ENCODE measurements around the gene B4GAT1.

Gene B4GAT1

DNA sequence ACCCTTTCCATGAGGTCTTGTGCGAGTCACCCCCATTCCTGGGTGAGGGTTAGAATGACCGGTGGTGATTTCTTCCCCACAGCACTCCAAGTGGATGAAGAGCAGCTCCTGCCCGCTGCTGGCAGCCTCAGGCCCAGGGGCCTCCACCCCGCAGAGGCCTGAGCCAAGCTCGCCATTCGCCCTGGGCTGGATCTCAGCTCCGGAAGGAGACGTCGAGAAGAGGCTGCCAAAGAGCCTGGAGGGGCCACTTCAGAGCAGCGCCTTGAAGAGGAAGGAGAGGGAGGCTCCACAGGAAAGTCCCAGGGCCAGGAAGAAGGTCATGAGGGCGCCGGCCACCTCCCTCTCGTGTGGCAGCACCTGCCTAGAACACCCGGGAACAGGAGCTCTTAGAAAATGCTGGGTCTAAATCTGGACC is 15.8 kb upstream of the B4GAT1 start:
- Histone ChIP-seq H3K36me3 (replicated peaks; ENCODE audit: insufficient read depth, low read length) (no peaks in the 10 kb centered on the region), H4K20me1 (ENCODE audit: insufficient read depth, low read length) (no peaks in the 10 kb centered on the region)

GRCh38 chr11:66362481-66363147 is 15.2 kb upstream of the B4GAT1 start:
- Histone ChIP-seq H3K4me3 (ENCODE audit: low read length) (no peak overlapping the region), H3K27me3 (replicated peaks; ENCODE audit: insufficient read depth, low read length) (peaks cover 68% of the 10 kb centered on the region), H3K27ac (ENCODE audit: low read length) (no peak overlapping the region), H3K36me3 (replicated peaks; ENCODE audit: insufficient read depth, low read length) (no peaks in the 10 kb centered on the region), H2AFZ (ENCODE audit: low read length) (no peak overlapping the region), H4K20me1 (ENCODE audit: insufficient read depth, low read length) (no peaks in the 10 kb centered on the region), H3K4me1 (ENCODE audit: low read length) (no peaks in the 10 kb centered on the region), H3K4me2 (ENCODE audit: low read depth, low read length) (no peak overlapping the region), H3K79me2 (ENCODE audit: low read length) (no peaks in the 10 kb centered on the region), H3K9me2 (replicated peaks; ENCODE audit: insufficient read depth, low read length) (no peaks in the 10 kb centered on the region), H3K9ac (ENCODE audit: low read length) (no peak overlapping the region), H3F3A (ENCODE audit: insufficient read depth, low read length) (no peaks in the 10 kb centered on the region), H3K9me3 (replicated peaks; ENCODE audit: insufficient read depth, low read length) (no peaks in the 10 kb centered on the region)
- no peak for TF ChIP-seq EZH2phosphoT487 (IDR thresholded peaks at IDR 0.05; ENCODE audit: low read length)
- no peak for TF ChIP-seq EZH2 (optimal IDR thresholded peaks at IDR 0.05; ENCODE audit: low read depth, low read length)
- TF ChIP-seq, protein P1, sequence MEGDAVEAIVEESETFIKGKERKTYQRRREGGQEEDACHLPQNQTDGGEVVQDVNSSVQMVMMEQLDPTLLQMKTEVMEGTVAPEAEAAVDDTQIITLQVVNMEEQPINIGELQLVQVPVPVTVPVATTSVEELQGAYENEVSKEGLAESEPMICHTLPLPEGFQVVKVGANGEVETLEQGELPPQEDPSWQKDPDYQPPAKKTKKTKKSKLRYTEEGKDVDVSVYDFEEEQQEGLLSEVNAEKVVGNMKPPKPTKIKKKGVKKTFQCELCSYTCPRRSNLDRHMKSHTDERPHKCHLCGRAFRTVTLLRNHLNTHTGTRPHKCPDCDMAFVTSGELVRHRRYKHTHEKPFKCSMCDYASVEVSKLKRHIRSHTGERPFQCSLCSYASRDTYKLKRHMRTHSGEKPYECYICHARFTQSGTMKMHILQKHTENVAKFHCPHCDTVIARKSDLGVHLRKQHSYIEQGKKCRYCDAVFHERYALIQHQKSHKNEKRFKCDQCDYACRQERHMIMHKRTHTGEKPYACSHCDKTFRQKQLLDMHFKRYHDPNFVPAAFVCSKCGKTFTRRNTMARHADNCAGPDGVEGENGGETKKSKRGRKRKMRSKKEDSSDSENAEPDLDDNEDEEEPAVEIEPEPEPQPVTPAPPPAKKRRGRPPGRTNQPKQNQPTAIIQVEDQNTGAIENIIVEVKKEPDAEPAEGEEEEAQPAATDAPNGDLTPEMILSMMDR (IDR thresholded peaks at IDR 0.05; ENCODE audit: low read length), result no peak
- no peak for DNase-seq

More for the DNA sequence above, 15.8 kb upstream of the B4GAT1 start:
- Histone ChIP-seq H3K27ac (ENCODE audit: low read length) (no peak overlapping the region), H3K4me3 (ENCODE audit: low read length) (no peak overlapping the region), H3K27me3 (replicated peaks; ENCODE audit: insufficient read depth, low read length) (peaks cover 73% of the 10 kb centered on the region), H3K9me3 (replicated peaks; ENCODE audit: insufficient read depth, low read length) (no peaks in the 10 kb centered on the region), H3F3A (ENCODE audit: insufficient read depth, low read length) (no peaks in the 10 kb centered on the region), H2AFZ (ENCODE audit: low read length) (no peak overlapping the region), H3K4me2 (ENCODE audit: low read depth, low read length) (no peak overlapping the region), H3K4me1 (ENCODE audit: low read length) (no peaks in the 10 kb centered on the region), H3K9me2 (replicated peaks; ENCODE audit: insufficient read depth, low read length) (no peaks in the 10 kb centered on the region), H3K79me2 (ENCODE audit: low read length) (no peaks in the 10 kb centered on the region), H3K9ac (ENCODE audit: low read length) (no peak overlapping the region)
- no peak for DNase-seq
- TF ChIP-seq, protein P1 (IDR thresholded peaks at IDR 0.05; ENCODE audit: low read length), result no peak
- TF ChIP-seq EZH2 (optimal IDR thresholded peaks at IDR 0.05; ENCODE audit: low read depth, low read length) (no peak), EZH2phosphoT487 (IDR thresholded peaks at IDR 0.05; ENCODE audit: low read length) (no peak)

- Histone ChIP-seq H3K9me3 (replicated peaks; ENCODE audit: insufficient read depth, low read length) (no peaks in the 10 kb centered on the region), H3K36me3 (replicated peaks; ENCODE audit: insufficient read depth, low read length) (no peaks in the 10 kb centered on the region), H2AFZ (ENCODE audit: low read length) (no peak overlapping the region), H4K20me1 (ENCODE audit: insufficient read depth, low read length) (no peaks in the 10 kb centered on the region), H3F3A (ENCODE audit: insufficient read depth, low read length) (no peaks in the 10 kb centered on the region), H3K4me2 (ENCODE audit: low read depth, low read length) (no peak overlapping the region), H3K9ac (ENCODE audit: low read length) (no peak overlapping the region), H3K9me2 (replicated peaks; ENCODE audit: insufficient read depth, low read length) (no peaks in the 10 kb centered on the region), H3K27me3 (replicated peaks; ENCODE audit: insufficient read depth, low read length) (peaks cover 57% of the 10 kb centered on the region), H3K27ac (ENCODE audit: low read length) (no peak overlapping the region), H3K79me2 (ENCODE audit: low read length) (no peaks in the 10 kb centered on the region), H3K4me3 (ENCODE audit: low read length) (no peak overlapping the region), H3K4me1 (ENCODE audit: low read length) (no peaks in the 10 kb centered on the region)
- DNase-seq, result no peak
- TF ChIP-seq EZH2 (optimal IDR thresholded peaks at IDR 0.05; ENCODE audit: low read depth, low read length) (no peak), EZH2phosphoT487 (IDR thresholded peaks at IDR 0.05; ENCODE audit: low read length) (no peak)
- TF ChIP-seq, protein P1 (IDR thresholded peaks at IDR 0.05; ENCODE audit: low read length), result no peak
Measured at GRCh38 chr11:66361502-66361941, 14.1 kb upstream of the B4GAT1 start.

All from MM.1S (cell line).